Activated CD8-positive, alpha-beta T cell treated with anti-CD3 and anti-CD28 coated beads, Interleukin-2, amount 10 ng/mL, durations not matched to agents 7 days and 5 days (primary cell): Measurements from ENCODE around the gene CDT1. TPM values are rescaled to one million over a fixed set of nuclear protein-coding genes. Genes with fewer than 3 reads are reported as not detected.
"Not testable (repeated sequence)": the region's sequence is repeated elsewhere in the genome, so short reads cannot be mapped to it uniquely, and the experiment has no call there.

ENCODE experiments used
- ATAC-seq: fragments of 150-1000 bp; cut with Tn5 transposase; one replicate; pipeline ENCODE4 v1.10.0; 2021; ENCODE audit warnings: moderate library complexity
- CTCF ChIA-PET: fragments of 350-600 bp; sonication (Branson Sonifier 250); formaldehyde crosslinking; loops from one replicate; lab custom pipeline; 2021; ENCODE audit warnings: antibody characterized with exemption; lab: Charles Lee
- POLR2A ChIA-PET: fragments of 350-600 bp; sonication (Branson Sonifier 250); formaldehyde crosslinking; loops from one replicate; lab custom pipeline; 2021; ENCODE audit warnings: antibody characterized with exemption; lab: Charles Lee
- DNase-seq: peaks from one replicate; pipeline ENCODE4 v3.0.0-alpha.2; 2020
- H3K27ac Mint-ChIP-seq: one replicate; pipeline ENCODE4 v1.8.0; 2021; ENCODE audit warnings: mild to moderate bottlenecking, mixed read lengths
- H3K27me3 Mint-ChIP-seq: one replicate; pipeline ENCODE4 v1.8.0; 2021; ENCODE audit warnings: low read depth, mixed read lengths
- H3K36me3 Mint-ChIP-seq: one replicate; pipeline ENCODE4 v1.8.0; 2021; ENCODE audit warnings: low read depth, mixed read lengths
- H3K4me1 Mint-ChIP-seq: one replicate; pipeline ENCODE4 v1.8.0; 2021; ENCODE audit warnings: low read depth, mixed read lengths
- H3K4me3 Mint-ChIP-seq: one replicate; pipeline ENCODE4 v1.8.0; 2021; ENCODE audit warnings: mild to moderate bottlenecking, mixed read lengths
- H3K9me3 Mint-ChIP-seq: one replicate; pipeline ENCODE4 v1.8.0; 2022; ENCODE audit warnings: mixed read lengths; ENCODE audit not compliant: insufficient read depth
- total RNA-seq, 2 experiments: library from RNA; stranded (reverse); gene quantifications; one replicate each; pipeline ENCODE4 v1.2.3, GENCODE V29; 2021

Gene CDT1
- total RNA-seq, 2 experiments from 2014 or later, result 126 to 132 TPM

DNA sequence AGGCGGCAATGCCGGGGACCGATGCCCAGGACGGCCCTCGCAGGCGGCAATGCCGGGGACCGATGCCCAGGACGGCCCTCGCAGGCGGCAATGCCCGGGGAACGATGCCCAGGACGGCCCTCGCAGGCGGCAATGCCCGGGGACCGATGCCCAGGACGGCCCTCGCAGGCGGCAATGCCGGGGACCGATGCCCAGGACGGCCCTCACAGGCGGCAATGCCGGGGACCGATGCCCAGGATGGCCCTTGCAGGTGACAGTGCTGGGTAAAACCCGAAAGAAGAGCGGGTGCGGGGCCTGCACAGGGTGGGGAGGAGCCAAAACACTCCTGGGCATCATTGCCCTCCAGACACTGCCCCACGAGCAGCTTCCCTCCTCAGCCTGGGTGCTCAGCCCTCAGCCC, 20.1 kb downstream of the CDT1 start:
- H3K4me3 Mint-ChIP-seq, H3K27ac Mint-ChIP-seq, H3K36me3 Mint-ChIP-seq, H3K4me1 Mint-ChIP-seq, H3K9me3 Mint-ChIP-seq, DNase-seq, ATAC-seq, H3K27me3 Mint-ChIP-seq, POLR2A ChIA-PET: not testable (repeated sequence)
- CTCF ChIA-PET, result interaction anchor here (1.8 kb wide), 1 partner anchor 34 kb away, joined by 4 read pairs; no protein-coding TSS in a partner anchor

DNA sequence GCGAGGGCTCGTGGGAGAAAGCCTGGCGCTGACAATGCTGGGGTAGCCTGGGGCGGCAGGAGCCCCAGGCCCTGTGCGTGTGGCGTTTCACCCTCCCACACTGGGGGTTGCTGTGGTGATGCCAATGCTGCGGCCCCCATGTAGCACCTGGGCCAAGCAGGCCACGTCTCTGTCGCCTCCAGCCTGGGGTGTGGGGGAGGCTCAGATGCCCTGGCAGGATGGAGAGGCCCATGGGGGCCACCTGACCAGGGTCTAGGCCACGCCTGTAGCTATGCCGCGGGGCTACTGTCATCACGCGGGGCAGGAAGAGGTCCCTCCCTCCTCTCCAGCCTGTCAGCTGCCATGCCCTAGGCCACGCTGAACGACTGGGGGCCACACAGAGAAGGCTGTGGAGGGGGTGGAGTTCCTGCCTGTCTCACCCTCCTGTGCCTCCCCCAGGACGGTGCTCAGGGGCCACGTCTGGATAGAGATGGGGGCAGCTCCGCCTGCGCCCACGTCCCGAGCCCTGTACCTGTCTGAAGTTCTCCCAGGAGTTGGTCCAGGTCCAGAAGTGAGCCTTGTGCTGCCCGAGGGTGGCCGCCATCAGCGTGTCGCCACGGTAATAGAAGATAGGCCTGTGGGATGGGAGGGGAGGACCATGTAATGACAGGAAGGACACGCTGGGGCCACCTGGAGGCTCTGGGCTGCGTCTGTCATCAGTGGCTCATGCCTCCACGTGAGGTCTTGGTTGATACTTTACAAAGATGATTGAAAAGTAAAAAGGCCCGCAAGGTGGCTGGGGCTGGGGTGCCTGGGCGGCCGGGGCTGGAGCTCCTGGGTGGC, 20.9 kb downstream of the CDT1 start:
- Mint-ChIP-seq H3K4me1 (no peaks in the 10 kb centered on the region), H3K27ac (no peak overlapping the region), H3K27me3 (no peaks in the 10 kb centered on the region), H3K9me3 (no peaks in the 10 kb centered on the region), H3K36me3 (no peaks in the 10 kb centered on the region), H3K4me3 (no peak overlapping the region)
- ChIA-PET POLR2A (no interaction called here), CTCF (no interaction called here)
- no peak for ATAC-seq
- DNase-seq, result no peak

DNA sequence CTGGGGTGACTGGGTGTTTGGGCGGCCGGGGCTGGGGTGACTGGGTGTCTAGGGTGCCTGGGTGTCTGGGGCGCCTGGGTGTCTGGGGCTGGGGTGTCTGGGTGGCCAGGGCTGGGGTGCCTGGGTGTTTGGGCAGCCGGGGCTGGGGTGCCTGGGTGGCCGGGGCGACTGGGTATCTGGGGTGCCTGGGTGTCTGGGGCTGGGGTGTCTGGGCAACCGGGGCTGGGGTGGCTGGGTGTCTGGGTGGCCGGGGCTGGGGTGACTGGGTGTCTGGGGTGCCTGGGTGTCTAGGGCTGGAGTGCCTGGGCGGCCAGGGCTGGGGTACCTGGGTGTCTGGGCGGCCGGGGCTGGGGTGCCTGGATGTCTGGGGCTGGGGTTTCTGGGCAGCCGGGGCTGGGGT, 21.6 kb downstream of the CDT1 start:
- Mint-ChIP-seq H3K27me3 (no peaks in the 10 kb centered on the region), H3K27ac (no peak overlapping the region), H3K9me3 (no peaks in the 10 kb centered on the region), H3K4me3 (no peak overlapping the region), H3K4me1 (no peaks in the 10 kb centered on the region), H3K36me3 (no peaks in the 10 kb centered on the region)
- DNase-seq (no peak), ATAC-seq (no peak)
- ChIA-PET POLR2A (no interaction called here), CTCF (no interaction called here)

DNA sequence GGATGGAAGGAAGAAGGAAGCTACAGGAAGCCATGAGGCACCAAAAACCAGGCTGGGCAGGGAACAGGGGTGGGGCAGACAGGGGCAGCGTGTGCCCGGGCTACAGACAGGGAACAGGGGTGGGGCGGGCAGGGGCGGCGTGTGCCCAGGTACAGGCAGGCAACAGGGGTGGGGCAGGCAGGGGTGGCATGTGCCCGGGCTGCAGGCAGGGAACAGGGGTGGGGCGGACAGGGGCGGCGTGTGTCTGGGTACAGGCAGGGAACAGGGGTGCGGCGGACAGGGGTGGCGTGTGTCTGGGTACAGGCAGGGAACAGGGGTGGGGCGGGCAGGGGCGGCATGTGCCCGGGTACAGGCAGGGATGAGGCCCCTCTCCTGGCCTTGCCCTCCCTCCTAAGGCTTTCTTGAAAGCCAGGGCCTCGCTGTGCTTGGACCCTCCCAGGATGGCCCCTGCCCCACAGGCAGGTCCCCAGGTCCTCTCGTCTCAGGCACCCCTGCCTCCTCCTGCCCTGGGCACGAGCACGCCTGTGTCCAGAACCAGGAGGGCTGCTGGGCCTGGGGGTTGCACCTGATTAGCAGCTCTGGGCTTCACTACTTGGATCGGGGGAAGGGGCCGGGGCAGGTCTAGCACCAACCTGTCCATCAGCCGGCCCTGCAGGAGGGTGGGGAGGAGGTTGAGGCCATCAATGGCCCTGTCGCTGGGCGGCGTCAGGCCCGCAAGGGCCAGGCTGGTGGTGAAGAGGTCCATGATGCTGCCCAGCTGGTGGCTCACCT, 22.7 kb downstream of the CDT1 start:
- DNase-seq (no peak), ATAC-seq (no peak)
- H3K36me3 Mint-ChIP-seq, result no peaks in the 10 kb centered on the region
- no peaks in the 10 kb centered on the region for H3K9me3 Mint-ChIP-seq
- ChIA-PET POLR2A (no interaction called here), CTCF (no interaction called here)
- H3K4me3 Mint-ChIP-seq, result no peak overlapping the region
- H3K27me3 Mint-ChIP-seq, result no peaks in the 10 kb centered on the region
- H3K4me1 Mint-ChIP-seq, result no peaks in the 10 kb centered on the region
- no peak overlapping the region for H3K27ac Mint-ChIP-seq

DNA sequence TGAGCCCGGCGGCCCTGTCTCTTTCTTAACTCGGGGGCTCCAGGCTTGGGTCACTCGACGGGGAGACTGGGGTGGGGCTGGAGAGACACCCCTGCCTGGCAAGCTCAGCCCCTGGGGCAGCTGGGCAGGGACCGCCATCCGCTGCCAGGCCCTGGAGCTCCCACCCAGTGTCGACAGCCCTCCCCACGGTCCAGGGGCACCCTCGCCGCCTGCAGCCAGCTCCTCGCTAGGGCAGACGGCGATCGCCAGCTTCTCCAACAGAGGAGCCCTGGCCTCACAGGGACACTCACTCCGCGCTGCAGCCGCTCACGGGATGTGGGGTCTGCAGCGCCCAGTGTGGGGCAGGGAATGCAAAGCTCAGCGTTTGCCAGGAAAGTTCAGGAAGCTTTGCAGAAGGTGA, 24.1 kb downstream of the CDT1 start:
- CTCF ChIA-PET, result no interaction called here

DNA sequence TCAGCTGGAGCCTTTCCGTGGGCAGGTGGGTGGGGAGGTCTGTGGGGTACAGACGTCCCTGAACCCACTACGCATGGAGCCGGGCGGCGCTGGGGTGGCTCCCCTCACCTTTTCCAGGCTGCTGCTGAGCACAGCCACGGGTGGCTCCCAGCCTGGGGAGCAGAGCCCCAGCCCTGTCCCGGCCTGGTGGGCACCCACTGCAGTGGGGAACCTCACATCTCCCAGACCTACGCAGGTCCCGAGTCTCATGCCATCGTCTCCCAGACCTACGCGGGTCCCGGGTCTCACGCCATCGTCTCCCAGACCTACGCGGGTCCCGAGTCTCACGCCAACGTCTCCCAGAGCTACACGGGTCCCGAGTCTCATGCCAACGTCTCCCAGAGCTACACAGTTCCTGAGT, 25.1 kb downstream of the CDT1 start:
- no peak overlapping the region for H3K27ac Mint-ChIP-seq
- POLR2A ChIA-PET, result no interaction called here
- no peaks in the 10 kb centered on the region for H3K36me3 Mint-ChIP-seq
- H3K4me1 Mint-ChIP-seq, result no peaks in the 10 kb centered on the region
- no peaks in the 10 kb centered on the region for H3K9me3 Mint-ChIP-seq
- ATAC-seq, result no peak
- no peaks in the 10 kb centered on the region for H3K27me3 Mint-ChIP-seq
- H3K4me3 Mint-ChIP-seq, result no peak overlapping the region
- DNase-seq, result no peak
- CTCF ChIA-PET, result no interaction called here

More for the DNA sequence above, 24.1 kb downstream of the CDT1 start:
- H3K27me3 Mint-ChIP-seq, result no peaks in the 10 kb centered on the region
- DNase-seq (no peak), ATAC-seq (no peak)
- no peaks in the 10 kb centered on the region for H3K9me3 Mint-ChIP-seq
- no peaks in the 10 kb centered on the region for H3K4me1 Mint-ChIP-seq
- POLR2A ChIA-PET, result no interaction called here
- no peaks in the 10 kb centered on the region for H3K36me3 Mint-ChIP-seq
- no peak overlapping the region for H3K4me3 Mint-ChIP-seq
- no peak overlapping the region for H3K27ac Mint-ChIP-seq

DNA sequence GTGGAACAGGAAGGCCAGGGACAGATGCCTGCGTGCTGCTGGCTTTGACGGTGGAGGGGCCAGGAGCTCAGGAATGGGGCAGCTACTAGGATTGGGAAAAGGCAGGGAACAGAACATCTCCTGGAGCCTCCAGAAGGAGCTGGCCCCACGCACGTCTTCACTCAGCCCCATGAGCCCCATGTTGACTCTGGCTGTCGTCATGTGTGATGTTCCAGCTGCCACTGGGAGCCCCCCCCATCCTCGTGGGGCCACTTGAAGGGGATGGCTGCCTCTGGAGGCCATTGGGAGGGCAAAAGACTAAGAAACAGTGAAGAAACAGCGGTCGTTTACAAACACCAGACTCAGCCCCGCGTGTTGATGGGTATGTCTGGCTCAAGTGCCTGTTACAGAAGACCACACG, 26.7 kb downstream of the CDT1 start:
- Mint-ChIP-seq H3K4me3 (no peak overlapping the region), H3K4me1 (no peaks in the 10 kb centered on the region), H3K27ac (no peak overlapping the region), H3K36me3 (no peaks in the 10 kb centered on the region), H3K27me3 (no peaks in the 10 kb centered on the region), H3K9me3 (no peaks in the 10 kb centered on the region)
- ChIA-PET POLR2A (interaction anchor here (0.9 kb wide), 1 partner anchor 18 kb away, joined by 3 read pairs; the partner anchor contains the start of gene APRT), CTCF (interaction anchor here (1.5 kb wide), 1 partner anchor 28 kb away, joined by 4 read pairs; no protein-coding TSS in a partner anchor)
- DNase-seq, result no peak
- ATAC-seq, result no peak

DNA sequence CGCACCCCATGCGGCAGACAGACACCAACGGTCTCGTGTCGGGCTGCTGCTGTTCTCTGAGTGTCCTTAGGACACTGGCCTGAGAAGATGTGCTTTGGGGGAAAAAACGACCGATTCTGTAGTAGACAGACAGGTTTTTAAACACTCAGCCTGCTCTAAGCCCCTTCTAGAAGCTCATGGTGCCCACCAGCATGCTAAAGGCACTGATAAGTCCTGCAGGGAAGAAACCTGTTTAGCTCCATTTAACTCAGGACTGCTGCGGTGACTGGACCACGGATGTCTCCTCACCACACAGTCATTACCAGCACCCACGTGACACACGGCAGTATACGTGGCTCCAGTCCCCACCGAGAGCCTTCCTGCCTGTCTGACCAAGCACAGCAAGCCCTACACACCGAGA, 27.2 kb downstream of the CDT1 start:
- Mint-ChIP-seq H3K4me3 (no peak overlapping the region), H3K27me3 (no peaks in the 10 kb centered on the region), H3K36me3 (no peaks in the 10 kb centered on the region), H3K9me3 (no peaks in the 10 kb centered on the region), H3K4me1 (no peaks in the 10 kb centered on the region), H3K27ac (no peak overlapping the region)
- no peak for ATAC-seq
- POLR2A ChIA-PET, result interaction anchor here (0.9 kb wide), 1 partner anchor 19 kb away, joined by 3 read pairs; the partner anchor contains the start of gene APRT
- DNase-seq, result no peak
- CTCF ChIA-PET, result no interaction called here

DNA sequence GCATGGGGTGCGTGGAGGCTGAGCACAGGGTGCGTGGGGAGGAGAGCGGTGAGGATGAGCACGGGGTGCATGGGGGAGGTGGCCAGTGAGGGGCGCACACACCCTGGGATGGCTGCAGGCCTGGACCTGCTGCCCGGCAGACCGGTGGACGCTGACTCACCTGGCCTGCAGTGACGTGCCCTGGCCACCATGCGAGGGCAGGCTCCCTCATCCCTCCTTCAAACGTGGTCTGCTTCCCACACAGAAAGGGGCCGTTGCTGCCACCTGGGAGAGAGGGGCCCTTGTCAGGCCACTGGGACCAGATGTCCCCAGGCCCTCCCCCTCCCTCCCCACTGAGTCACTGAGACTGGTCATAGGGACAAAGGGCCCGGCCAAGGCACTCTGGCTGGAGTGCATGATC, 28.2 kb downstream of the CDT1 start:
- no peaks in the 10 kb centered on the region for H3K4me1 Mint-ChIP-seq
- H3K27me3 Mint-ChIP-seq, result no peaks in the 10 kb centered on the region
- H3K27ac Mint-ChIP-seq, result no peak overlapping the region
- no peaks in the 10 kb centered on the region for H3K9me3 Mint-ChIP-seq
- ChIA-PET CTCF (no interaction called here), POLR2A (no interaction called here)
- DNase-seq, result no peak
- H3K4me3 Mint-ChIP-seq, result no peak overlapping the region
- no peaks in the 10 kb centered on the region for H3K36me3 Mint-ChIP-seq
- no peak for ATAC-seq

DNA sequence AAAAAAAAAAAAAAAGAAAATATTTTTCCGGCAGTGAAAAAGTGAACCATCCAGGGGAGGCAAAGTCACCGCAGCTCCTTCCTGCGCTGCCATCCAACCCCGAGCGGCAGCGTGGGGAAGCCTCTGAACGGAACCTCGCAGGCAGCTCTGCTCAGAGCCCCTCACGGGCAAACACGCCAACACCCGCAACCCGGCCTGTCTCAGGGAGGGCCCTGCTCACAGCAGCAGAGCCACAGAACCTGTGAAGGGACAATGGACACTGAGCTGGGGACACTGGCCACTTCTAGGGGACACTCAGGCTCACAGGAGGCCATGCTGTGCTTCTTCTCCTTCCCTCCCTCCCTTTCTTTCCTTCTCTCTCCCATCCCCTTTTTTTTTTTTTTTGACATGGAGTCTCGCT, 29.5 kb downstream of the CDT1 start:
- H3K9me3 Mint-ChIP-seq, result no peaks in the 10 kb centered on the region
- H3K4me1 Mint-ChIP-seq, result no peaks in the 10 kb centered on the region
- no peak overlapping the region for H3K27ac Mint-ChIP-seq
- no peak for ATAC-seq
- ChIA-PET CTCF (no interaction called here), POLR2A (no interaction called here)
- no peak overlapping the region for H3K4me3 Mint-ChIP-seq
- no peaks in the 10 kb centered on the region for H3K27me3 Mint-ChIP-seq
- no peaks in the 10 kb centered on the region for H3K36me3 Mint-ChIP-seq
- DNase-seq, result no peak

DNA sequence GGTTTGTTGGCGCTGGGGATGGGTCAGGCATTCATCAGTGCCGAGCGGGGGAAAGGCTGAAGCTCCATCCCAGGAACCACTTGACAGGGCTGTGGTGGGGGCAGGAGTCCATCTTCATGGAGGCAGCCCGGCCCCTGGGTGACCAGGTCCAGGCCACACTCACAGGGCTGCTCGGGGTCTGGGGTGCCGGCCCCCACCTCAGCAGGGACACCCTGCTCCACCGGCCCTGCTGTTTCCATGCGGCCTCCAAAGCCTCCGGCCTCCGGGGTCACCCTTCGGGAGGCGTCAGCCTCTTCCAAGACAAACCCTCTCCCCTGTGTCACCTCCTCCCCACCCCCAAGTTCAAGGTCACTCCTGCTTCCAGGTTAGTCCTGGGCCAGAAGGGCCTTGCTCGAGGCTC, 31.1 kb downstream of the CDT1 start:
- Mint-ChIP-seq H3K9me3 (no peaks in the 10 kb centered on the region), H3K27me3 (no peaks in the 10 kb centered on the region), H3K4me1 (no peaks in the 10 kb centered on the region), H3K36me3 (no peaks in the 10 kb centered on the region), H3K27ac (no peak overlapping the region), H3K4me3 (no peak overlapping the region)
- CTCF ChIA-PET, result no interaction called here
- POLR2A ChIA-PET, result no interaction called here
- no peak for DNase-seq
- no peak for ATAC-seq

DNA sequence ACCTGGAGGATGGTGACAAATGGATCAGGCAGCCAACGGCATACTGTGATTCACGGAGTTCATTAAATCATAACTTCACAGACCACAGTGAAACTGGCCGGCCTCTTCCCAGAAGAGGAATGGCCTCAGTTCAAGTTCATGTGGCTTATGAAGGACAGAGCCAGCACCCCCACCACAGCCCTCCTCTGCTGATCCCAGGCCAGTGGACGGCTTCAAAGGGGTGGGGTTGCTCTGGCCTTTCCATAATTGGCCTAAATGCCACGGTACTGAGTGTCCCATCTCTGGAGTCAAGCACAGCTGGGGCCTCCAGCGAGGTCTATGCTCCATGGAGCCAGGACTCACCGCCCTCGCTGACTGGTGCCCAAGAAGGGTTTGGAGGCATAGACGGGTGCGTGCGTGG, 31.8 kb downstream of the CDT1 start:
- ATAC-seq (no peak), DNase-seq (no peak)
- Mint-ChIP-seq H3K9me3 (no peaks in the 10 kb centered on the region), H3K4me3 (no peak overlapping the region), H3K27ac (no peak overlapping the region), H3K4me1 (no peaks in the 10 kb centered on the region), H3K36me3 (no peaks in the 10 kb centered on the region), H3K27me3 (no peaks in the 10 kb centered on the region)
- POLR2A ChIA-PET, result no interaction called here
- CTCF ChIA-PET, result no interaction called here
